ENCODE measurements around the gene RNPEPL1. TPM values are rescaled to one million over a fixed set of nuclear protein-coding genes. Genes with fewer than 3 reads are reported as not detected.
"Not testable (repeated sequence)": the region's sequence is repeated elsewhere in the genome, so short reads cannot be mapped to it uniquely, and the experiment has no call there.

Gene RNPEPL1
- 100 to 1,000 TPM; 135 to 144 TPM for total RNA-seq

GRCh38 chr2:240567872-240568677, at the start of gene RNPEPL1:
RNPEPL1 (plus strand) TSS chr2:240568484; CDS start chr2:240568587, 103 bp downstream.
- peaks cover 63% of the 10 kb centered on the region for H3K4me1 Mint-ChIP-seq
- H3K27me3 Mint-ChIP-seq: no peaks in the 10 kb centered on the region
- ChIA-PET POLR2A (interaction anchor here (1.3 to 5.1 kb wide), 10 partner anchors 7 to 54 kb away, joined by 3 to 127 read pairs (median 18); partner anchors contain the start of genes ANKMY1, CAPN10 and DUSP28), CTCF (interaction anchor here (1.1 to 4.6 kb wide), 6 partner anchors 12 to 54 kb away, joined by 7 to 98 read pairs (median 14); partner anchors contain the start of gene CAPN10)
- H3K4me3 Mint-ChIP-seq: peak within 1 kb of the TSS; percentile 94
- DNase-seq: peak; percentile 68
- H3K36me3 Mint-ChIP-seq (ENCODE audit: low read depth): peaks cover 44% of the 10 kb centered on the region
- H3K27ac Mint-ChIP-seq: peak within 1 kb of the TSS; percentile 97
- H3K9me3 Mint-ChIP-seq: no peaks in the 10 kb centered on the region

- DNase-seq: no peak
- POLR2A ChIA-PET: no interaction called here
- Mint-ChIP-seq H3K27me3 (no peaks in the 10 kb centered on the region), H3K27ac (no peak overlapping the region), H3K4me3 (no peak overlapping the region), H3K36me3 (ENCODE audit: low read depth) (peaks cover 26% of the 10 kb centered on the region), H3K4me1 (peaks cover 9% of the 10 kb centered on the region), H3K9me3 (peaks cover 12% of the 10 kb centered on the region)
- CTCF ChIA-PET: no interaction called here
Observed at GRCh38 chr2:240518981-240519380, 49.3 kb upstream of the RNPEPL1 start.

- H3K27ac Mint-ChIP-seq: no peak overlapping the region
- peaks cover 17% of the 10 kb centered on the region for H3K9me3 Mint-ChIP-seq
- H3K27me3 Mint-ChIP-seq: no peaks in the 10 kb centered on the region
- ChIA-PET POLR2A (no interaction called here), CTCF (no interaction called here)
- H3K4me1 Mint-ChIP-seq: peaks cover 3% of the 10 kb centered on the region
- peaks cover 31% of the 10 kb centered on the region for H3K36me3 Mint-ChIP-seq (ENCODE audit: low read depth)
- no peak for DNase-seq
- H3K4me3 Mint-ChIP-seq: no peak overlapping the region
Observed at GRCh38 chr2:240519396-240520129, 48.7 kb upstream of the RNPEPL1 start.

- no peak for DNase-seq
- ChIA-PET CTCF (interaction anchor here (0.6 kb wide), 1 partner anchor 319 kb away, joined by 3 read pairs; no protein-coding TSS in a partner anchor), POLR2A (no interaction called here)
- Mint-ChIP-seq H3K36me3 (ENCODE audit: low read depth) (peaks cover 39% of the 10 kb centered on the region), H3K4me3 (no peak overlapping the region), H3K9me3 (peaks cover 25% of the 10 kb centered on the region), H3K27ac (no peak overlapping the region), H3K27me3 (no peaks in the 10 kb centered on the region), H3K4me1 (no peaks in the 10 kb centered on the region)
Observed at GRCh38 chr2:240520130-240520973, 47.9 kb upstream of the RNPEPL1 start.

- no peak overlapping the region for H3K4me3 Mint-ChIP-seq
- CTCF ChIA-PET: interaction anchor here (0.6 kb wide), 1 partner anchor 318 kb away, joined by 3 read pairs; no protein-coding TSS in a partner anchor
- peaks cover 44% of the 10 kb centered on the region for H3K36me3 Mint-ChIP-seq (ENCODE audit: low read depth)
- H3K27ac Mint-ChIP-seq: no peak overlapping the region
- H3K27me3 Mint-ChIP-seq: no peaks in the 10 kb centered on the region
- H3K4me1 Mint-ChIP-seq: no peaks in the 10 kb centered on the region
- POLR2A ChIA-PET: interaction anchor here (1.1 kb wide), 1 partner anchor 40 kb away, joined by 3 read pairs; no protein-coding TSS in a partner anchor
- peak; percentile 15 for DNase-seq
- H3K9me3 Mint-ChIP-seq: peaks cover 30% of the 10 kb centered on the region
Observed at GRCh38 chr2:240520974-240521350, 47.3 kb upstream of the RNPEPL1 start.

- H3K4me1 Mint-ChIP-seq, H3K27me3 Mint-ChIP-seq, H3K27ac Mint-ChIP-seq, H3K4me3 Mint-ChIP-seq: not testable (repeated sequence)
- ChIA-PET POLR2A (interaction anchor here (1.1 kb wide), 1 partner anchor 39 kb away, joined by 3 read pairs; no protein-coding TSS in a partner anchor), CTCF (interaction anchor here (1.9 kb wide), 1 partner anchor 8 kb away, joined by 6 read pairs; no protein-coding TSS in a partner anchor)
- Mint-ChIP-seq H3K9me3 (peaks cover 37% of the 10 kb centered on the region), H3K36me3 (ENCODE audit: low read depth) (peaks cover 52% of the 10 kb centered on the region)
- peak; percentile 15 for DNase-seq
Observed at GRCh38 chr2:240521885-240522284, 46.4 kb upstream of the RNPEPL1 start.

- Mint-ChIP-seq H3K27me3 (no peaks in the 10 kb centered on the region), H3K9me3 (peaks cover 41% of the 10 kb centered on the region), H3K4me3 (no peak overlapping the region), H3K36me3 (ENCODE audit: low read depth) (peaks cover 57% of the 10 kb centered on the region), H3K4me1 (no peaks in the 10 kb centered on the region), H3K27ac (no peak overlapping the region)
- ChIA-PET CTCF (interaction anchor here (1.9 kb wide), 1 partner anchor 8 kb away, joined by 6 read pairs; no protein-coding TSS in a partner anchor), POLR2A (interaction anchor here (1.1 kb wide), 1 partner anchor 38 kb away, joined by 3 read pairs; no protein-coding TSS in a partner anchor)
- peak; percentile 3 for DNase-seq
Observed at GRCh38 chr2:240522406-240522805, 45.9 kb upstream of the RNPEPL1 start.

GRCh38 chr2:240523451-240524281, 44.6 kb upstream of the RNPEPL1 start:
- ChIA-PET POLR2A (interaction anchor here (1.3 kb wide), 1 partner anchor 10 kb away, joined by 3 read pairs; no protein-coding TSS in a partner anchor), CTCF (interaction anchor here (0.7 to 1.9 kb wide), 4 partner anchors 9 to 42 kb away, joined by 3 to 10 read pairs (median 4); no protein-coding TSS in a partner anchor)
- H3K27me3 Mint-ChIP-seq: no peaks in the 10 kb centered on the region
- peak; percentile 14 for DNase-seq
- H3K27ac Mint-ChIP-seq: no peak overlapping the region
- H3K9me3 Mint-ChIP-seq: peaks cover 48% of the 10 kb centered on the region
- H3K4me3 Mint-ChIP-seq: no peak overlapping the region
- H3K4me1 Mint-ChIP-seq: no peaks in the 10 kb centered on the region
- H3K36me3 Mint-ChIP-seq (ENCODE audit: low read depth): peaks cover 66% of the 10 kb centered on the region

GRCh38 chr2:240524963-240525718, 43.1 kb upstream of the RNPEPL1 start:
- Mint-ChIP-seq H3K9me3 (peaks cover 51% of the 10 kb centered on the region), H3K36me3 (ENCODE audit: low read depth) (peaks cover 80% of the 10 kb centered on the region), H3K27ac (no peak overlapping the region), H3K4me3 (no peak overlapping the region), H3K27me3 (no peaks in the 10 kb centered on the region), H3K4me1 (no peaks in the 10 kb centered on the region)
- ChIA-PET CTCF (interaction anchor here (1.0 to 1.9 kb wide), 2 partner anchors 11 to 29 kb away, joined by 3 to 10 read pairs; no protein-coding TSS in a partner anchor), POLR2A (interaction anchor here (1.3 kb wide), 1 partner anchor 11 kb away, joined by 3 read pairs; no protein-coding TSS in a partner anchor)
- peak; percentile 6 for DNase-seq

- Mint-ChIP-seq H3K27ac (no peak overlapping the region), H3K27me3 (no peaks in the 10 kb centered on the region), H3K4me3 (no peak overlapping the region), H3K9me3 (peaks cover 51% of the 10 kb centered on the region), H3K4me1 (no peaks in the 10 kb centered on the region), H3K36me3 (ENCODE audit: low read depth) (peaks cover 82% of the 10 kb centered on the region)
- peak; percentile 2 for DNase-seq
- POLR2A ChIA-PET: no interaction called here
- CTCF ChIA-PET: interaction anchor here (1.1 kb wide), 1 partner anchor 12 kb away, joined by 3 read pairs; no protein-coding TSS in a partner anchor
Observed at GRCh38 chr2:240525802-240526201, 42.5 kb upstream of the RNPEPL1 start.

- H3K4me3 Mint-ChIP-seq: no peak overlapping the region
- H3K27ac Mint-ChIP-seq: no peak overlapping the region
- CTCF ChIA-PET: interaction anchor here (1.1 kb wide), 1 partner anchor 12 kb away, joined by 3 read pairs; no protein-coding TSS in a partner anchor
- no peak for DNase-seq
- H3K4me1 Mint-ChIP-seq: no peaks in the 10 kb centered on the region
- peaks cover 57% of the 10 kb centered on the region for H3K9me3 Mint-ChIP-seq
- H3K36me3 Mint-ChIP-seq (ENCODE audit: low read depth): peaks cover 88% of the 10 kb centered on the region
- POLR2A ChIA-PET: no interaction called here
- H3K27me3 Mint-ChIP-seq: no peaks in the 10 kb centered on the region
Observed at GRCh38 chr2:240526521-240526920, 41.8 kb upstream of the RNPEPL1 start.
